ENCODE measurements around the gene GALNT16. TPM values are rescaled to one million over a fixed set of nuclear protein-coding genes. Genes with fewer than 3 reads are reported as not detected.

Gene GALNT16
- total and polyA plus RNA-seq, 2 donors from 2014 or later = 13.1 to 15.2 TPM

DNA sequence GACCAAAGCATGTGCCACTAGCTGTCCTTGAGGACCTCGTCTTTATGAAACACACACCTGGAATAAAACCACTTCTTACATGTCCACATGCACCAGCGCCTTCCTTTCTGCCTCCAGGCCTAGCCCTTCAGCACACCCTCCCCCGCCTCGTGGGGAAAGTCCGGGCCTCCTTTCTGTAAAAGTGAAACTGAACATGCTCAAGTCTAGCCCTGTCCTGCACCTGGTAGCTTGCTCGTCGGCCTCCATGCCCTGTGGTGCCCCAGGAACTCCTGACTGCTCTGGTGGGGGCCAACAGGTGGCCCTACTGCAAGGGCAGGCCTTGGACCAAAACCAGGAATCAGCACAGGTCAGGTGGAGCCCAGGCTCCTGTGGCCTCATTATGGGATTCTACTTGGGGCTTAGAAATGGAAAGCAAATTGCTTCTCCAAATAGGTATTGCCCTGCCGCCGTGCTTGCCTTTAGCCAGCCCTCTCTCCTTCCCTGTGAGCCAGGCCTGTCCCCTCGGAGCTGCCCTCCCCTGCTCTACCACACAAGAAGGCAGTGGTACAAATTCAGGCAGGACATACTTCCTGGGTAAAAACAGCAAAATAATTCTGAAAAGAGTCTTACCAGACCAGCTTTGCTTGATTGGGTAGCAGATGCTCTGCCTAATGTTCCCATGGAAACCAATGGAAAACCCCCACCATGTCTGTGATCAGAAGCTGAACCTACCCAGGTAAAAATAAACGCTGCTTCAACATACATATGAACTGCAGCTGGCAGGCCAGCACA lies 94.6 kb downstream of the GALNT16 start:
- Histone ChIP-seq H3K27ac (ENCODE audit: low read depth in 2 of 2, low read length in 2 of 2) (peak overlapping the region; percentile 23 to 27), H3K36me3 (ENCODE audit: control insufficient read depth in 2 of 3, insufficient read depth in 3 of 3, low read length in 3 of 3) (no peaks in the 10 kb centered on the region), H3K9ac (ENCODE audit: low read length in 3 of 3) (no peak overlapping the region), H3K9me3 (ENCODE audit: control insufficient read depth in 2 of 3, insufficient read depth in 1 of 3, low read length in 3 of 3) (no peaks in the 10 kb centered on the region), H3K4me3 (ENCODE audit: low read length in 3 of 3) (no peak overlapping the region), H3K27me3 (ENCODE audit: control insufficient read depth, insufficient read depth, low read length) (no peaks in the 10 kb centered on the region), H3K4me1 (ENCODE audit: control insufficient read depth in 2 of 3, insufficient read depth in 2 of 3, low read depth in 1 of 3, low read length in 3 of 3) (peaks cover 0 to 4% (median 0%) of the 10 kb centered on the region in 3 donors)
- intact Hi-C loops (cut with DNase I) = loop anchor here (10.0 kb wide), 1 partner anchor 100 kb away; no protein-coding TSS in a partner anchor
- TF ChIP-seq, protein P1, sequence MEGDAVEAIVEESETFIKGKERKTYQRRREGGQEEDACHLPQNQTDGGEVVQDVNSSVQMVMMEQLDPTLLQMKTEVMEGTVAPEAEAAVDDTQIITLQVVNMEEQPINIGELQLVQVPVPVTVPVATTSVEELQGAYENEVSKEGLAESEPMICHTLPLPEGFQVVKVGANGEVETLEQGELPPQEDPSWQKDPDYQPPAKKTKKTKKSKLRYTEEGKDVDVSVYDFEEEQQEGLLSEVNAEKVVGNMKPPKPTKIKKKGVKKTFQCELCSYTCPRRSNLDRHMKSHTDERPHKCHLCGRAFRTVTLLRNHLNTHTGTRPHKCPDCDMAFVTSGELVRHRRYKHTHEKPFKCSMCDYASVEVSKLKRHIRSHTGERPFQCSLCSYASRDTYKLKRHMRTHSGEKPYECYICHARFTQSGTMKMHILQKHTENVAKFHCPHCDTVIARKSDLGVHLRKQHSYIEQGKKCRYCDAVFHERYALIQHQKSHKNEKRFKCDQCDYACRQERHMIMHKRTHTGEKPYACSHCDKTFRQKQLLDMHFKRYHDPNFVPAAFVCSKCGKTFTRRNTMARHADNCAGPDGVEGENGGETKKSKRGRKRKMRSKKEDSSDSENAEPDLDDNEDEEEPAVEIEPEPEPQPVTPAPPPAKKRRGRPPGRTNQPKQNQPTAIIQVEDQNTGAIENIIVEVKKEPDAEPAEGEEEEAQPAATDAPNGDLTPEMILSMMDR (IDR thresholded peaks at IDR 0.05; ENCODE audit: borderline replicate concordance, extremely low read depth, insufficient read depth) = no peak
- FAIRE-seq (no peak), DNase-seq (peak in 4 of 5 donors; percentile 26 to 89 (median 51))

DNA sequence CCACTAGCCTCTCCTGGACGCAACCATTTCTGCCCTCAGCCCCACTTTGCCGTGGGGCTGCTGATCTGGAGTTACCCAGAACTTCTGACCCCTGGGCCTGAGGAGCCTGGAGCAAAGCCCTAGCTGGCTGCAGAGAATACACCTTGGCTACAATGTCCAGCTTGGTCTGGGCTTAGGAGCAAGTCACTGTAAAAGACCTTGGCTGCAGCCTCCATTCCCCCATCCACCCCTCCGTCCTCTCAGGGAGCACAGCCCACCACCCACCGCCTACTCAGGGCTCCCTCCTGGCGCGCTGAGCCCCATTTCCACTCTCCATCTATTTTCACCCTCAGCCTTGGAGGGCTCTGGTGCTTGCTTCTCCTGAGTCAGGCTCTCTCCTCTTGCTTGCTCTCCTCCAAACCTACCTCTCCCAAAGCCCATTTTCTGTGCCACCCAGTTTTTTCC lies 95.2 kb downstream of the GALNT16 start:
- no peak for DNase-seq
- Histone ChIP-seq H3K9ac (ENCODE audit: low read length in 3 of 3) (peak overlapping the region in 1 of 3 donors; percentile 5), H3K36me3 (ENCODE audit: control insufficient read depth in 2 of 3, insufficient read depth in 3 of 3, low read length in 3 of 3) (no peaks in the 10 kb centered on the region), H3K9me3 (ENCODE audit: control insufficient read depth in 2 of 3, insufficient read depth in 1 of 3, low read length in 3 of 3) (no peaks in the 10 kb centered on the region), H3K27ac (ENCODE audit: low read depth in 2 of 2, low read length in 2 of 2) (peak overlapping the region in 1 of 2 donors; percentile 27), H3K4me3 (ENCODE audit: low read length in 3 of 3) (no peak overlapping the region), H3K4me1 (ENCODE audit: control insufficient read depth in 2 of 3, insufficient read depth in 2 of 3, low read depth in 1 of 3, low read length in 3 of 3) (peaks cover 0 to 4% (median 0%) of the 10 kb centered on the region in 3 donors), H3K27me3 (ENCODE audit: control insufficient read depth, insufficient read depth, low read length) (no peaks in the 10 kb centered on the region)
- TF ChIP-seq, protein P1 (IDR thresholded peaks at IDR 0.05; ENCODE audit: borderline replicate concordance, extremely low read depth, insufficient read depth) = no peak
- FAIRE-seq = no peak
- intact Hi-C loops (cut with DNase I) = loop anchor here (10.0 kb wide), 1 partner anchor 100 kb away; no protein-coding TSS in a partner anchor

DNA sequence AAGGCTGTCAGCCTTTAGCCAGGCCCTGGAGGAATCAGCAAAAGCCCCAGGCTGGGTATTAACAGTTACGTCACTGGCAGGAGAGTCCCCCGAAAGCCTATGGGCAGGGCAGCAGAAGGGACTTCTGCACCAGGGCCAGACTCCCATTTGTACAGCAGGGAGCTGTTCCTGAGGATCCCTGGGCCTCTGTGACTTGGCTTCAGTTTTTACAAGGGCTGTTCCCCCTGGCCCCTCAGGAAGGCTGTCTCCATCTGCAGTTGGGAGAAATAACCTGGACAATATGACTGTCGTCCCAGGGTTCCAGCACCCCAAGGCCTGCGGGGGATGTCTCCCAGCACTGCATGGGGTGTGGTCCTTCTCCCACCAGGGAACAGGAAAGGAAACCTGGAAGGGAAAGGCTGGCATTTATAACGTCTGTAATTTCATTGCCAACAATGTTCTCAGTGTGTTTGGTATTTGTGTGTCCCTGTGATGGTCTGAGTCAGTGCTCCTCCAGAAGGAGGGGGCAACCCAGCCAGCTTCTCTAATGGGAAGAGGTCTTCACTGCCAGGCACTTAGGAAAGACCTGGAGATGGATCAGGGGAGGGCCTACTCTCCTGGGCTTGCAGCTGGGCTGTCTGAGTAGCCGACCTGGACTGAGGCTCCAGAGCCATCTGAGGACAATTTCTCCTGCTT lies 95.8 kb downstream of the GALNT16 start:
- no peak for DNase-seq
- Histone ChIP-seq H3K27me3 (ENCODE audit: control insufficient read depth, insufficient read depth, low read length) (no peaks in the 10 kb centered on the region), H3K4me1 (ENCODE audit: control insufficient read depth in 2 of 3, insufficient read depth in 2 of 3, low read depth in 1 of 3, low read length in 3 of 3) (peaks cover 0 to 4% (median 0%) of the 10 kb centered on the region in 3 donors), H3K9me3 (ENCODE audit: control insufficient read depth in 2 of 3, insufficient read depth in 1 of 3, low read length in 3 of 3) (no peaks in the 10 kb centered on the region), H3K9ac (ENCODE audit: low read length in 3 of 3) (peak overlapping the region in 1 of 3 donors; percentile 5), H3K4me3 (ENCODE audit: low read length in 3 of 3) (no peak overlapping the region), H3K36me3 (ENCODE audit: control insufficient read depth in 2 of 3, insufficient read depth in 3 of 3, low read length in 3 of 3) (no peaks in the 10 kb centered on the region), H3K27ac (ENCODE audit: low read depth in 2 of 2, low read length in 2 of 2) (no peak overlapping the region)
- TF ChIP-seq, protein P1 (IDR thresholded peaks at IDR 0.05; ENCODE audit: borderline replicate concordance, extremely low read depth, insufficient read depth) = no peak
- FAIRE-seq = no peak
- intact Hi-C loops (cut with DNase I) = loop anchor here (10.0 kb wide), 1 partner anchor 101 kb away; no protein-coding TSS in a partner anchor

All from kidney (tissue), 14 donors.